Stimulated activated CD4-positive, alpha-beta T cell treated with anti-CD3 and anti-CD28 coated beads, Interleukin-1b, Interleukin-23, amount 100 ng/mL, for 48 hours (primary cell): ENCODE data around the gene LYRM7.
"Not testable (repeated sequence)": the region's sequence is repeated elsewhere in the genome, so short reads cannot be mapped to it uniquely, and the experiment has no call there.

Source experiments
- DNase-seq: peaks from one replicate; pipeline ENCODE4 v3.0.0-alpha.2; 2020

Gene LYRM7

GRCh38 chr5:131182839-131183238 lies 12.1 kb downstream of the LYRM7 start:
- DNase-seq: no peak

GRCh38 chr5:131185523-131186104 lies 14.9 kb downstream of the LYRM7 start:
- DNase-seq: no peak

GRCh38 chr5:131186561-131187256 lies 16.0 kb downstream of the LYRM7 start:
- no peak for DNase-seq

GRCh38 chr5:131193106-131193505 lies 22.4 kb downstream of the LYRM7 start:
- DNase-seq: no peak

- DNase-seq: not testable (repeated sequence)
Measured at GRCh38 chr5:131193897-131194296, 23.2 kb downstream of the LYRM7 start.

GRCh38 chr5:131194725-131195124 lies 24.0 kb downstream of the LYRM7 start:
- no peak for DNase-seq

- no peak for DNase-seq
Measured at GRCh38 chr5:131195696-131196095, 25.0 kb downstream of the LYRM7 start.

- DNase-seq: no peak
Measured at GRCh38 chr5:131196331-131196730, 25.6 kb downstream of the LYRM7 start.

- DNase-seq: no peak
Measured at GRCh38 chr5:131198625-131199024, 27.9 kb downstream of the LYRM7 start.

- no peak for DNase-seq
Measured at GRCh38 chr5:131200560-131200959, 29.8 kb downstream of the LYRM7 start.

GRCh38 chr5:131204964-131205363 lies 34.2 kb downstream of the LYRM7 start:
- no peak for DNase-seq

- no peak for DNase-seq
Measured at GRCh38 chr5:131206061-131206460, 35.3 kb downstream of the LYRM7 start.

GRCh38 chr5:131206772-131207171 lies 36.0 kb downstream of the LYRM7 start:
- DNase-seq: no peak

- DNase-seq: no peak
Measured at GRCh38 chr5:131209175-131209505, 38.4 kb downstream of the LYRM7 start.

GRCh38 chr5:131209506-131210150 lies 38.9 kb downstream of the LYRM7 start:
- DNase-seq: peak; percentile 32

- no peak for DNase-seq
Measured at GRCh38 chr5:131210151-131210510, 39.4 kb downstream of the LYRM7 start.

- no peak for DNase-seq
Measured at GRCh38 chr5:131211669-131212068, 40.9 kb downstream of the LYRM7 start.

- no peak for DNase-seq
Measured at GRCh38 chr5:131212471-131213021, 41.8 kb downstream of the LYRM7 start.

- no peak for DNase-seq
Measured at GRCh38 chr5:131214609-131215227, 44.0 kb downstream of the LYRM7 start.

GRCh38 chr5:131217791-131218190 lies 47.0 kb downstream of the LYRM7 start:
- DNase-seq: no peak

GRCh38 chr5:131218392-131218791 lies 47.6 kb downstream of the LYRM7 start:
- DNase-seq: no peak

GRCh38 chr5:131220566-131220965 lies 49.8 kb downstream of the LYRM7 start:
- no peak for DNase-seq

- DNase-seq: no peak
Measured at GRCh38 chr5:131221008-131221703, 50.4 kb downstream of the LYRM7 start.
